Thoracic aorta (tissue), 2 donors: Measurements from ENCODE around the gene PRDX2. TPM values are rescaled to one million over a fixed set of nuclear protein-coding genes. Genes with fewer than 3 reads are reported as not detected.

ENCODE experiments used
- ATAC-seq: fragments of 150-250 bp; one replicate; pipeline ENCODE4 v1.8.0; 2017; ENCODE audit warnings: low read depth; ENCODE audit not compliant: insufficient number of reproducible peaks, low FRiP score
- DNase-seq: peaks from one replicate; pipeline ENCODE4 v3.0.0-alpha.2; 2020; ENCODE audit warnings: low spot score
- H3K27ac ChIP-seq, 2 donors: fragments of 200-600 bp; sonication (generic); 1 replicate in 1 of 2; 2 replicates in 1 of 2; pipeline ENCODE4 v1.5.1; 2016; ENCODE audit warnings: mild to moderate bottlenecking in 2 of 2, moderate library complexity in 2 of 2
- H3K27me3 ChIP-seq: fragments of 200-600 bp; sonication (generic); replicated peaks from 2 replicates; pipeline ENCODE4 v1.6.0; 2016; ENCODE audit warnings: mild to moderate bottlenecking; ENCODE audit not compliant: insufficient read depth
- H3K36me3 ChIP-seq: fragments of 200-600 bp; sonication (generic); one replicate; pipeline ENCODE4 v1.5.1; 2016
- H3K4me1 ChIP-seq, 2 donors: fragments of 200-600 bp; sonication (generic); 1 replicate in 1 of 2; 2 replicates in 1 of 2; pipeline versions ENCODE4 v1.5.1 to v1.6.0; 2016; ENCODE audit warnings: low read depth in 2 of 2, mild to moderate bottlenecking in 1 of 2; ENCODE audit not compliant: control insufficient read depth in 1 of 2
- H3K4me3 ChIP-seq: fragments of 200-600 bp; sonication (generic); 2 replicates; pipeline ENCODE4 v1.5.1; 2016; ENCODE audit warnings: mild to moderate bottlenecking
- H3K9me3 ChIP-seq: fragments of 200-600 bp; sonication (generic); 2 replicates; pipeline ENCODE4 v1.5.1; 2016
- CTCF ChIP-seq: fragments of 200-600 bp; sonication (generic); IDR thresholded peaks from one replicate; pipeline ENCODE4 v1.5.1; 2019; ENCODE audit warnings: antibody characterized with exemption
- total RNA-seq, 2 donors: library from RNA; depleted of rRNA; stranded (reverse); fragments of >200 nt; gene quantifications; one replicate each; pipeline versions ENCODE4 v1.1.0 to v1.2.3, GENCODE V29; 2016

The PRDX2 gene
- total RNA-seq, 2 donors from 2014 or later, result 107 to 235 TPM

GRCh38 chr19:12842511-12842910, 40.9 kb upstream of the PRDX2 start:
- no peaks in the 10 kb centered on the region for H3K9me3 ChIP-seq
- TF ChIP-seq CTCF, result no peak
- DNase-seq (no peak), ATAC-seq (no peak)
- peaks cover 27% of the 10 kb centered on the region for H3K27me3 ChIP-seq
- H3K36me3 ChIP-seq, result no peaks in the 10 kb centered on the region
- H3K4me1 ChIP-seq, result peaks cover 8 to 15% of the 10 kb centered on the region in 2 donors
- no peak overlapping the region for H3K4me3 ChIP-seq
- no peak overlapping the region for H3K27ac ChIP-seq

GRCh38 chr19:12841094-12841493, 39.5 kb upstream of the PRDX2 start:
- DNase-seq, result no peak
- peak overlapping the region; percentile 44 for H3K4me3 ChIP-seq
- no peak for TF ChIP-seq CTCF

GRCh38 chr19:12840091-12841079, 38.8 kb upstream of the PRDX2 start:
- H3K27me3 ChIP-seq, result peaks cover 42% of the 10 kb centered on the region
- ATAC-seq (no peak), DNase-seq (no peak)
- H3K9me3 ChIP-seq, result no peaks in the 10 kb centered on the region
- no peaks in the 10 kb centered on the region for H3K36me3 ChIP-seq
- peaks cover 8 to 15% of the 10 kb centered on the region in 2 donors for H3K4me1 ChIP-seq
- H3K4me3 ChIP-seq, result peak overlapping the region; percentile 44
- no peak for TF ChIP-seq CTCF
- H3K27ac ChIP-seq, result no peak overlapping the region

More at GRCh38 chr19:12841094-12841493, 39.5 kb upstream of the PRDX2 start:
- Histone ChIP-seq H3K27ac (no peak overlapping the region), H3K36me3 (no peaks in the 10 kb centered on the region), H3K4me1 (peaks cover 8 to 15% of the 10 kb centered on the region in 2 donors), H3K27me3 (peaks cover 36% of the 10 kb centered on the region), H3K9me3 (no peaks in the 10 kb centered on the region)
- ATAC-seq, result no peak

GRCh38 chr19:12838886-12839756, 37.5 kb upstream of the PRDX2 start:
- peak overlapping the region; percentile 60 for H3K4me3 ChIP-seq
- H3K4me1 ChIP-seq, result peaks cover 8 to 19% of the 10 kb centered on the region in 2 donors
- no peak for TF ChIP-seq CTCF
- no peaks in the 10 kb centered on the region for H3K9me3 ChIP-seq
- DNase-seq, result no peak
- ATAC-seq, result no peak
- no peak overlapping the region for H3K27ac ChIP-seq
- no peaks in the 10 kb centered on the region for H3K36me3 ChIP-seq
- peaks cover 54% of the 10 kb centered on the region for H3K27me3 ChIP-seq
